HCT116 (cell line): ENCODE data around the gene EPDR1. TPM values are rescaled to one million over a fixed set of nuclear protein-coding genes. Genes with fewer than 3 reads are reported as not detected.

Experiments used
- ATAC-seq: fragments of 200-7000 bp; cut with Tn5 transposase; 2 replicates; pipeline ENCODE4 v1.9.1; 2020; ENCODE audit warnings: mild to moderate bottlenecking, moderate library complexity
- BruUV-seq: library from RNA; stranded (reverse); fragments of 400-500 nt; replicated peaks from 2 replicates; lab custom pipeline; 2021; lab: Mats Ljungman, UMichigan
- CTCF ChIA-PET: fragments of 300-600 bp; sonication (Branson Sonifier 250); formaldehyde crosslinking; loops from one replicate; lab custom pipeline; 2021; ENCODE audit warnings: antibody characterized with exemption; lab: Charles Lee
- POLR2A ChIA-PET: fragments of 300-600, 350-600 bp; sonication (Branson Sonifier 250); formaldehyde crosslinking; loops from one replicate; lab custom pipeline; 2021; ENCODE audit warnings: antibody characterized with exemption; lab: Charles Lee
- RAD21 ChIA-PET, 2 experiments: fragments of 300-600 bp; sonication (Branson Sonifier 250); formaldehyde crosslinking; loops; one replicate each; lab custom pipeline; 2023; ENCODE audit warnings: low total read pairs in 2 of 2; ENCODE audit not compliant: uncharacterized antibody in 2 of 2, unreplicated experiment in 2 of 2, low non-redundant PET in 1 of 2; lab: Charles Lee
- DNase-seq: peaks from one replicate; pipeline ENCODE4 v3.0.0-alpha.2; 2010; ENCODE audit warnings: low read depth, low spot score
- H2AFZ ChIP-seq: fragments of 200-600 bp; shearing (Covaris generic), sonication (generic); 2 replicates; pipeline ENCODE4 v1.6.1; 2017; ENCODE audit warnings: low read depth, mixed run types, mixed read lengths, antibody characterized with exemption, low read length; ENCODE audit not compliant: poor library complexity, severe bottlenecking
- H3K27ac ChIP-seq: 2 replicates; pipeline ENCODE4 v1.5.1; 2012; ENCODE audit warnings: low read depth, low read length
- H3K27me3 ChIP-seq: fragments of 200-600 bp; sonication (generic); 2 replicates; pipeline ENCODE4 v1.6.1; 2016; ENCODE audit warnings: mixed run types, low read length, mixed read lengths; ENCODE audit not compliant: insufficient read depth
- H3K36me3 ChIP-seq, 2 experiments: fragments of 200-500 bp in 1 of 2; fragments of 200-600 bp in 1 of 2; sonication (Bioruptor generic) in 1 of 2; sonication (generic) in 1 of 2; 2 replicates each; pipeline versions ENCODE4 v1.5.1 to v1.6.1; 2014 to 2016; ENCODE audit warnings: low read length in 2 of 2, inconsistent platforms in 1 of 2, mixed read lengths in 1 of 2, mixed run types in 1 of 2; ENCODE audit not compliant: insufficient read depth in 2 of 2, control insufficient read depth in 1 of 2
- H3K4me1 ChIP-seq, 2 experiments: fragments of 200-600 bp in 1 of 2; sonication (generic) in 1 of 2; 2 replicates each; pipeline versions ENCODE4 v1.5.1 to v1.6.1; 2012 to 2017; ENCODE audit warnings: low read length in 2 of 2, inconsistent platforms in 1 of 2, mild to moderate bottlenecking in 1 of 2, mixed read lengths in 1 of 2, mixed run types in 1 of 2, moderate library complexity in 1 of 2; ENCODE audit not compliant: insufficient read depth in 2 of 2, control insufficient read depth in 1 of 2
- H3K4me2 ChIP-seq: fragments of 200-600 bp; sonication (generic); 2 replicates; pipeline ENCODE4 v1.6.1; 2017; ENCODE audit warnings: mixed run types, low read length, mixed read lengths
- H3K4me3 ChIP-seq, 2 experiments: fragments of 200-600 bp in 1 of 2; sonication (generic) in 1 of 2; replicated peaks in 1 of 2; 2 replicates each; pipeline ENCODE4 v1.5.1; 2011 to 2016; ENCODE audit warnings: low read length in 2 of 2, control low read depth in 1 of 2, low read depth in 1 of 2, mild to moderate bottlenecking in 1 of 2, mixed read lengths in 1 of 2, mixed run types in 1 of 2
- H3K79me2 ChIP-seq: fragments of 200-600 bp; sonication (generic); 2 replicates; pipeline ENCODE4 v1.6.1; 2017; ENCODE audit warnings: mild to moderate bottlenecking, mixed run types, low read length, moderate library complexity, mixed read lengths; ENCODE audit not compliant: insufficient read depth
- H3K9ac ChIP-seq: fragments of 200-600 bp; sonication (generic); 2 replicates; pipeline ENCODE4 v1.6.1; 2016; ENCODE audit warnings: low read length, mixed read lengths
- H3K9me2 ChIP-seq: fragments of 200-600 bp; sonication (generic), shearing (Covaris generic); 2 replicates; pipeline ENCODE4 v1.6.1; 2017; ENCODE audit warnings: mixed run types, mild to moderate bottlenecking, moderate library complexity; ENCODE audit not compliant: insufficient read depth
- H3K9me3 ChIP-seq, 2 experiments: fragments of 200-500 bp in 1 of 2; fragments of 200-600 bp in 1 of 2; sonication (Bioruptor generic) in 1 of 2; sonication (generic) in 1 of 2; 2 replicates each; pipeline ENCODE4 v1.6.1; 2014 to 2017; ENCODE audit warnings: low read length in 2 of 2, mixed read lengths in 2 of 2, inconsistent platforms in 1 of 2, low read depth in 1 of 2, mild to moderate bottlenecking in 1 of 2, mixed run types in 1 of 2, moderate library complexity in 1 of 2; ENCODE audit not compliant: control insufficient read depth in 1 of 2, insufficient read depth in 1 of 2
- H4K20me1 ChIP-seq: fragments of 200-600 bp; sonication (generic), shearing (Covaris generic); 2 replicates; pipeline ENCODE4 v1.6.1; 2017; ENCODE audit warnings: mixed run types, mild to moderate bottlenecking, moderate library complexity; ENCODE audit not compliant: insufficient read depth
- ATF3 ChIP-seq: IDR thresholded peaks from 2 replicates; pipeline ENCODE4 v1.6.1; 2012
- CBX3 ChIP-seq: IDR thresholded peaks from 2 replicates; pipeline ENCODE4 v1.6.1; 2012; ENCODE audit warnings: low read depth
- CEBPB ChIP-seq: IDR thresholded peaks from 2 replicates; pipeline ENCODE4 v1.6.1; 2012; ENCODE audit warnings: low read depth
- EGR1 ChIP-seq: IDR thresholded peaks from 2 replicates; pipeline ENCODE4 v1.6.1; 2012; ENCODE audit warnings: low read depth
- ELF1 ChIP-seq: IDR thresholded peaks from 2 replicates; pipeline ENCODE4 v1.6.1; 2012; ENCODE audit warnings: low read depth, borderline replicate concordance
- EZH2 ChIP-seq: fragments of 200-600 bp; sonication (generic); IDR thresholded peaks from 2 replicates; pipeline ENCODE4 v1.6.1; 2017; ENCODE audit warnings: antibody characterized with exemption, mixed run types
- JUND ChIP-seq: IDR thresholded peaks from 2 replicates; pipeline ENCODE4 v1.6.1; 2012
- MAX ChIP-seq: IDR thresholded peaks from 2 replicates; pipeline ENCODE4 v1.6.1; 2012
- POLR2A ChIP-seq: IDR thresholded peaks from 2 replicates; pipeline ENCODE4 v1.7.0; 2011; ENCODE audit warnings: borderline replicate concordance; ENCODE audit not compliant: insufficient read depth, insufficient read length; ENCODE audit errors: extremely low read depth
- POLR2AphosphoS5 ChIP-seq: IDR thresholded peaks from 2 replicates; pipeline ENCODE4 v1.6.1; 2011; ENCODE audit warnings: mild to moderate bottlenecking, low read depth, low read length, moderate library complexity
- RAD21 ChIP-seq: IDR thresholded peaks from 2 replicates; pipeline ENCODE4 v1.6.1; 2012; ENCODE audit warnings: low read depth, mild to moderate bottlenecking
- TCF7L2 ChIP-seq: IDR thresholded peaks from 2 replicates; pipeline ENCODE4 v1.7.0; 2011; ENCODE audit warnings: borderline replicate concordance, inconsistent platforms; ENCODE audit not compliant: insufficient read depth, insufficient read length; ENCODE audit errors: extremely low read depth
- YY1 ChIP-seq: IDR thresholded peaks from 2 replicates; pipeline ENCODE4 v1.6.1; 2011; ENCODE audit warnings: low read length, low read depth, moderate library complexity, mild to moderate bottlenecking; ENCODE audit not compliant: insufficient replicate concordance; ENCODE audit errors: extremely low read depth
- ZBTB33 ChIP-seq: IDR thresholded peaks from 2 replicates; pipeline ENCODE4 v1.6.1; 2011; ENCODE audit warnings: mild to moderate bottlenecking, low read length, moderate library complexity; ENCODE audit not compliant: insufficient replicate concordance; ENCODE audit errors: extremely low read depth
- ZFX ChIP-seq: fragments of 450-650 bp; IDR thresholded peaks from 2 replicates; pipeline ENCODE4 v1.6.1; 2017
- ZNF274 ChIP-seq: fragments of 200-500 bp; sonication (Bioruptor generic); IDR thresholded peaks from 2 replicates; pipeline ENCODE4 v1.6.1; 2014; ENCODE audit warnings: mild to moderate bottlenecking, low read depth, low read length, inconsistent platforms
- intact Hi-C: fragments of 100-400 bp; cut with micrococcal nuclease; formaldehyde crosslinking; loops from 2 replicates; pipeline ENCODE4 v1.10.0; 2022
- total RNA-seq: library from RNA; stranded (reverse); gene quantifications from one replicate; pipeline ENCODE4 v1.2.1, GENCODE V29; 2021; ENCODE audit not compliant: unreplicated experiment

The EPDR1 gene
- total RNA-seq, 1 experiment from 2014 or later, result 8.0 TPM

- H3K4me3 ChIP-seq, result no peak overlapping the region
- no peak overlapping the region for H2AFZ ChIP-seq
- no peaks in the 10 kb centered on the region for H3K9me3 ChIP-seq
- H3K4me1 ChIP-seq, result no peaks in the 10 kb centered on the region
- no peak for ATAC-seq
- no peak overlapping the region for H3K4me2 ChIP-seq
- H3K9me2 ChIP-seq, result no peaks in the 10 kb centered on the region
- no peak overlapping the region for H3K27ac ChIP-seq
- POLR2A ChIA-PET, result no interaction called here
- no peaks in the 10 kb centered on the region for H4K20me1 ChIP-seq
- H3K9ac ChIP-seq, result no peak overlapping the region
- intact Hi-C loops, result no loop called here
- TF ChIP-seq MAX (no peak), YY1 (no peak), ZFX (no peak), POLR2A (no peak), JUND (no peak), RAD21 (no peak), EZH2 (no peak), CEBPB (no peak), TCF7L2 (no peak), POLR2AphosphoS5 (no peak), ZBTB33 (no peak), CBX3 (no peak), ATF3 (no peak), ELF1 (no peak), EGR1 (no peak), ZNF274 (no peak)
- TF ChIP-seq, all 23 proteins: peak for 0
- Histone ChIP-seq H3K36me3 (no peaks in the 10 kb centered on the region), H3K27me3 (no peaks in the 10 kb centered on the region), H3K79me2 (no peaks in the 10 kb centered on the region)
- DNase-seq, result no peak
- RAD21 ChIA-PET, result no interaction called here
- BruUV-seq, result no TSS peak
- CTCF ChIA-PET, result no interaction called here
These were observed 51.1 kb downstream of the EPDR1 start for GRCh38 chr7:37971491-37971890.
